ENCODE measurements around the gene ULK1. TPM values are rescaled to one million over a fixed set of nuclear protein-coding genes. Genes with fewer than 3 reads are reported as not detected.

Gene ULK1
- polyA plus RNA-seq, 1 donor (not counting 4 experiments of a cell fraction or from before 2014, with no cell fraction given), result 2.3 TPM

DNA sequence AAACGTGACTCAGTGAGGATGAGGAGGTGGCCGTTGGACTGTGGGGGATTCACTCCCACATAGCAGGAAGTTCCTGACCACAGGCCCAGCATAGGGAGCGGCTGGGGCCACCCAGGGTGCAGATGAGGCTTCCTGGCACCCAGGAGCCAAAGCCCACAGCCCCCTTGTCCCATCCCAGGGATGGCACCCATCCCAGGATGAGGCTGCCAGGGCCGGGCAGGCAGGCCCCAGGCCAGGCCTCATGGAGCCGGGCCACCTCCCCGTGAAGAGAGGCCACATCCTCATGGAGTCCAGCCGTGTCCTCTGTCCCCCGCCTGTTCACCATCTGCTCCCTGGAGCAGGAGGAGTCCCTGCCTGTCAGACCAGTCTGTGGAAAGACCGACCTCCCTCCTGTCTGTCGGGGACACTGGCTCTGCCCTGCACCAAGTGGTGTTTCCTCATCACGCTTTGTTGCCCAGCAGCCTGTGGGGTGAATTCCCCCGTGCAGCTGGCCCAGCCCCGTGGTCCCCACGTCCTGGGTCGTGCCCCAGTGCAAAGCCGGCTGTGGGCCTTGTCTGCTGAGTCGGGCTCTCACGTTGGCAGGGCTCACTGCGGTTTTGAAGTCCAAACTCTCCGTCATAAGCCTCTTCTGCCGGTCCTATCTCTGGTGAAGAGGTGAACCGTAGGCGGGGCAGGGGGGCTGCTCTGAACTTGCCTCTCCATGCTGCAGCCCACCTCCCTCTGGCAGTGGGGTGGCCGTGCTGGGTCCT, 41.7 kb upstream of the ULK1 start:
- Histone ChIP-seq H3K79me2 (ENCODE audit: control insufficient read depth, insufficient read depth, low read length) (no peaks in the 10 kb centered on the region), H3K4me1 (ENCODE audit: control insufficient read depth, extremely low read depth, insufficient read depth, low read length) (no peaks in the 10 kb centered on the region), H3K9ac (ENCODE audit: control insufficient read depth, extremely low read depth, insufficient read depth, low read length) (no peak overlapping the region), H3K4me3 (ENCODE audit: control insufficient read depth in 2 of 3, extremely low read depth in 1 of 3, insufficient read depth in 2 of 3, low read depth in 1 of 3, low read length in 3 of 3) (no peak overlapping the region), H3K9me3 (ENCODE audit: control insufficient read depth, low read depth, low read length) (no peaks in the 10 kb centered on the region), H3K4me2 (ENCODE audit: control insufficient read depth, extremely low read depth, insufficient read depth, low read depth, low read length) (no peak overlapping the region), H3K9me1 (ENCODE audit: control insufficient read depth, extremely low read depth, insufficient read depth, low read length) (no peaks in the 10 kb centered on the region), H3K36me3 (ENCODE audit: control insufficient read depth in 2 of 2, extremely low read depth in 1 of 2, insufficient read depth in 2 of 2, low read length in 2 of 2) (no peaks in the 10 kb centered on the region), H4K20me1 (ENCODE audit: control insufficient read depth, extremely low read depth, insufficient read depth, low read length) (no peaks in the 10 kb centered on the region), H2AFZ (ENCODE audit: control insufficient read depth, low read length) (no peak overlapping the region), H3K27ac (ENCODE audit: control insufficient read depth, insufficient read depth, low read length) (no peak overlapping the region), H3K27me3 (ENCODE audit: control insufficient read depth, extremely low read depth, insufficient read depth, low read length) (peaks cover 7% of the 10 kb centered on the region)
- FAIRE-seq (no peak), DNase-seq (ENCODE audit: low read depth, low spot score) (no peak)
- TF ChIP-seq CTCF (optimal IDR thresholded peaks at IDR 0.05 in 1 of 3, IDR thresholded peaks at IDR 0.05 in 1 of 3, conservative IDR thresholded peaks at IDR 0.05 in 1 of 3; ENCODE audit: extremely low read depth in 1 of 3, insufficient read depth in 2 of 3, low read length in 3 of 3) (no peak), EZH2 (IDR thresholded peaks at IDR 0.05; ENCODE audit: low read length) (no peak)
- dilution Hi-C loops (cut with MboI; ENCODE audit: extremely low pct_ligation_motif_present, low sequenced_read_pairs), result no loop called here

- no peaks in the 10 kb centered on the region for H3K36me3 ChIP-seq (ENCODE audit: control insufficient read depth in 2 of 2, extremely low read depth in 1 of 2, insufficient read depth in 2 of 2, low read length in 2 of 2)
- no peaks in the 10 kb centered on the region for H4K20me1 ChIP-seq (ENCODE audit: control insufficient read depth, extremely low read depth, insufficient read depth, low read length)
- no peak for TF ChIP-seq EZH2 (IDR thresholded peaks at IDR 0.05; ENCODE audit: low read length)
- no peak for TF ChIP-seq CTCF (optimal IDR thresholded peaks at IDR 0.05 in 1 of 3, IDR thresholded peaks at IDR 0.05 in 1 of 3, conservative IDR thresholded peaks at IDR 0.05 in 1 of 3; ENCODE audit: extremely low read depth in 1 of 3, insufficient read depth in 2 of 3, low read length in 3 of 3)
- H3K4me1 ChIP-seq (ENCODE audit: control insufficient read depth, extremely low read depth, insufficient read depth, low read length), result no peaks in the 10 kb centered on the region
- H3K79me2 ChIP-seq (ENCODE audit: control insufficient read depth, insufficient read depth, low read length), result no peaks in the 10 kb centered on the region
- H3K4me3 ChIP-seq (ENCODE audit: control insufficient read depth in 2 of 3, extremely low read depth in 1 of 3, insufficient read depth in 2 of 3, low read depth in 1 of 3, low read length in 3 of 3), result no peak overlapping the region
- no peak overlapping the region for H2AFZ ChIP-seq (ENCODE audit: control insufficient read depth, low read length)
- no peak overlapping the region for H3K9ac ChIP-seq (ENCODE audit: control insufficient read depth, extremely low read depth, insufficient read depth, low read length)
- H3K4me2 ChIP-seq (ENCODE audit: control insufficient read depth, extremely low read depth, insufficient read depth, low read depth, low read length), result no peak overlapping the region
- H3K27me3 ChIP-seq (ENCODE audit: control insufficient read depth, extremely low read depth, insufficient read depth, low read length), result peaks cover 7% of the 10 kb centered on the region
- FAIRE-seq (no peak), DNase-seq (ENCODE audit: low read depth, low spot score) (no peak)
- dilution Hi-C loops (cut with MboI; ENCODE audit: extremely low pct_ligation_motif_present, low sequenced_read_pairs), result no loop called here
- H3K9me3 ChIP-seq (ENCODE audit: control insufficient read depth, low read depth, low read length), result no peaks in the 10 kb centered on the region
- no peak overlapping the region for H3K27ac ChIP-seq (ENCODE audit: control insufficient read depth, insufficient read depth, low read length)
- H3K9me1 ChIP-seq (ENCODE audit: control insufficient read depth, extremely low read depth, insufficient read depth, low read length), result no peaks in the 10 kb centered on the region
These were observed 40.3 kb upstream of the ULK1 start for GRCh38 chr12:131853832-131854797.
